Hepatocyte (in vitro differentiated cells): Measurements from ENCODE around the gene ENPP7. TPM values are rescaled to one million over a fixed set of nuclear protein-coding genes. Genes with fewer than 3 reads are reported as not detected.
A peak's percentile ranks its signal among the peaks of the same experiment; 100 is the strongest.

Experiments used
- DNase-seq: peaks from one replicate; pipeline ENCODE4 v3.0.0-alpha.2; 2016; ENCODE audit warnings: low spot score
- H2AFZ ChIP-seq: fragments of 200-600 bp; sonication (generic); 2 replicates; pipeline ENCODE4 v1.6.0; 2016; ENCODE audit warnings: antibody characterized with exemption, mild to moderate bottlenecking
- H3K27ac ChIP-seq: fragments of 200-600 bp; sonication (generic); 2 replicates; pipeline ENCODE4 v1.5.1; 2016; ENCODE audit warnings: mild to moderate bottlenecking
- H3K27me3 ChIP-seq: fragments of 200-600 bp; sonication (generic); 2 replicates; pipeline ENCODE4 v1.6.1; 2016
- H3K36me3 ChIP-seq: fragments of 200-600 bp; sonication (generic); replicated peaks from 2 replicates; pipeline ENCODE4 v1.5.1; 2016; ENCODE audit warnings: low read depth; ENCODE audit not compliant: insufficient read depth
- H3K4me1 ChIP-seq: fragments of 200-600 bp; sonication (generic); 2 replicates; pipeline ENCODE4 v1.5.1; 2016; ENCODE audit warnings: mild to moderate bottlenecking, moderate library complexity; ENCODE audit not compliant: insufficient read depth
- H3K4me2 ChIP-seq: fragments of 200-600 bp; sonication (generic); 2 replicates; pipeline ENCODE4 v1.6.0; 2016
- H3K4me3 ChIP-seq: fragments of 200-600 bp; sonication (generic); 2 replicates; pipeline ENCODE4 v1.5.1; 2016; ENCODE audit warnings: mild to moderate bottlenecking
- H3K79me2 ChIP-seq: fragments of 200-600 bp; sonication (generic); 2 replicates; pipeline ENCODE4 v1.6.0; 2017; ENCODE audit warnings: mild to moderate bottlenecking
- H3K9me2 ChIP-seq: fragments of 200-600 bp; sonication (generic); replicated peaks from 2 replicates; pipeline ENCODE4 v1.6.0; 2017; ENCODE audit warnings: mild to moderate bottlenecking; ENCODE audit not compliant: insufficient read depth
- H3K9me3 ChIP-seq: fragments of 200-600 bp; sonication (generic); 2 replicates; pipeline ENCODE4 v1.5.1; 2016; ENCODE audit warnings: low read depth, mild to moderate bottlenecking
- H4K20me1 ChIP-seq: fragments of 200-600 bp; sonication (generic); 2 replicates; pipeline ENCODE4 v1.6.0; 2016; ENCODE audit warnings: mild to moderate bottlenecking; ENCODE audit not compliant: insufficient read depth, poor library complexity, severe bottlenecking
- EZH2 ChIP-seq: fragments of 200-600 bp; sonication (generic); IDR thresholded peaks from 2 replicates; pipeline ENCODE4 v1.6.1; 2016; ENCODE audit warnings: antibody characterized with exemption, mild to moderate bottlenecking, borderline replicate concordance
- EZH2phosphoT487 ChIP-seq: fragments of 200-600 bp; sonication (generic); IDR thresholded peaks from one replicate; pipeline ENCODE4 v1.6.1; 2018; ENCODE audit warnings: antibody characterized with exemption, mild to moderate bottlenecking, low read depth, moderate library complexity; ENCODE audit not compliant: unreplicated experiment, severe bottlenecking
- WGBS: methylation state at CpG from one replicate; pipeline ENCODE4 v1.1.6; 2016; ENCODE audit warnings: low lambda C conversion rate; ENCODE audit errors: missing lambda C conversion rate; 5-methylcytosine and 5-hydroxymethylcytosine counted together
- polyA plus RNA-seq: library from polyadenylated mRNA; unstranded; fragments of >200 nt; fragmentation: Nextera tagmentation; extraction: Ambion mirVana; gene quantifications from 2 replicates; pipeline ENCODE4 v1.2.1, GENCODE V29; 2016
- total RNA-seq: library from RNA; depleted of rRNA; stranded (reverse); fragments of >200 nt; gene quantifications from 2 replicates; pipeline ENCODE4 v1.2.3, GENCODE V29; 2014
- TF ChIP-seq, protein P1 (sequence below): fragments of 200-600 bp; sonication (generic); IDR thresholded peaks from 2 replicates; pipeline ENCODE4 v1.5.1; 2016; ENCODE audit warnings: antibody characterized with exemption, mild to moderate bottlenecking; ENCODE audit not compliant: poor library complexity

Gene ENPP7
- total and polyA plus RNA-seq, 2 experiments from 2014 or later: 22.2 to 30.2 TPM

DNA sequence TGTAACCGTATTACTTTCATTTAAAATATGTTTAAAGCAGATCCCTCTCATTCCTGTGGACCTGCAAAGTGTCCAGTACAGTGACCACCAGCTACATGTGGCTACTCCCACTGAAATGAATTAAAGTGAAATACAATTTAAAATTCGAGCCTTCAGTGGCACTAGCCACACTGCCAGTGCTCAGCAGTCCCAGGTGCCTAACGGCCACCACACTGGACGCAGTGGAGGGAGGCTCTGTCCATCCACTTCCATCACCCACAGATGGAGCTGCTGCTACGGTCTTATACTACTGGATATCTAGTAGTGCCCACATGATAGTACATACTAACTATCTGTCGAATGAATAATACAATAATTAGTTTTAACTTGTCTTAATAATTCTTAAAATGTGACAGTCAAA lies 44.9 kb downstream of the ENPP7 start:
- Histone ChIP-seq H3K36me3 (no peaks in the 10 kb centered on the region), H3K27ac (peak overlapping the region; percentile 75), H3K4me2 (peak overlapping the region; percentile 87), H3K79me2 (peaks cover 25% of the 10 kb centered on the region), H2AFZ (no peak overlapping the region), H4K20me1 (peaks cover 16% of the 10 kb centered on the region), H3K27me3 (no peaks in the 10 kb centered on the region), H3K9me3 (no peaks in the 10 kb centered on the region), H3K4me1 (peaks cover 35% of the 10 kb centered on the region), H3K4me3 (no peak overlapping the region), H3K9me2 (no peaks in the 10 kb centered on the region)
- 83% methylated on average over 6 of the region's 6 CpGs for WGBS
- no peak for DNase-seq
- TF ChIP-seq, protein P1, sequence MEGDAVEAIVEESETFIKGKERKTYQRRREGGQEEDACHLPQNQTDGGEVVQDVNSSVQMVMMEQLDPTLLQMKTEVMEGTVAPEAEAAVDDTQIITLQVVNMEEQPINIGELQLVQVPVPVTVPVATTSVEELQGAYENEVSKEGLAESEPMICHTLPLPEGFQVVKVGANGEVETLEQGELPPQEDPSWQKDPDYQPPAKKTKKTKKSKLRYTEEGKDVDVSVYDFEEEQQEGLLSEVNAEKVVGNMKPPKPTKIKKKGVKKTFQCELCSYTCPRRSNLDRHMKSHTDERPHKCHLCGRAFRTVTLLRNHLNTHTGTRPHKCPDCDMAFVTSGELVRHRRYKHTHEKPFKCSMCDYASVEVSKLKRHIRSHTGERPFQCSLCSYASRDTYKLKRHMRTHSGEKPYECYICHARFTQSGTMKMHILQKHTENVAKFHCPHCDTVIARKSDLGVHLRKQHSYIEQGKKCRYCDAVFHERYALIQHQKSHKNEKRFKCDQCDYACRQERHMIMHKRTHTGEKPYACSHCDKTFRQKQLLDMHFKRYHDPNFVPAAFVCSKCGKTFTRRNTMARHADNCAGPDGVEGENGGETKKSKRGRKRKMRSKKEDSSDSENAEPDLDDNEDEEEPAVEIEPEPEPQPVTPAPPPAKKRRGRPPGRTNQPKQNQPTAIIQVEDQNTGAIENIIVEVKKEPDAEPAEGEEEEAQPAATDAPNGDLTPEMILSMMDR: peak; percentile 4
- TF ChIP-seq EZH2phosphoT487: no peak

GRCh38 chr17:79776376-79777119 lies 45.8 kb downstream of the ENPP7 start:
- Histone ChIP-seq H3K9me3 (no peaks in the 10 kb centered on the region), H3K27me3 (no peaks in the 10 kb centered on the region), H3K4me1 (peaks cover 35% of the 10 kb centered on the region), H3K79me2 (peaks cover 25% of the 10 kb centered on the region), H3K9me2 (no peaks in the 10 kb centered on the region), H3K27ac (peak overlapping the region; percentile 75), H3K4me2 (peak overlapping the region; percentile 87), H2AFZ (peak overlapping the region; percentile 65), H4K20me1 (peaks cover 16% of the 10 kb centered on the region), H3K36me3 (no peaks in the 10 kb centered on the region), H3K4me3 (no peak overlapping the region)
- peak; percentile 45 for DNase-seq
- no peak for TF ChIP-seq EZH2
- TF ChIP-seq EZH2phosphoT487: no peak
- TF ChIP-seq, protein P1: no peak
- WGBS: 17% methylated on average over 11 of the region's 11 CpGs

DNA sequence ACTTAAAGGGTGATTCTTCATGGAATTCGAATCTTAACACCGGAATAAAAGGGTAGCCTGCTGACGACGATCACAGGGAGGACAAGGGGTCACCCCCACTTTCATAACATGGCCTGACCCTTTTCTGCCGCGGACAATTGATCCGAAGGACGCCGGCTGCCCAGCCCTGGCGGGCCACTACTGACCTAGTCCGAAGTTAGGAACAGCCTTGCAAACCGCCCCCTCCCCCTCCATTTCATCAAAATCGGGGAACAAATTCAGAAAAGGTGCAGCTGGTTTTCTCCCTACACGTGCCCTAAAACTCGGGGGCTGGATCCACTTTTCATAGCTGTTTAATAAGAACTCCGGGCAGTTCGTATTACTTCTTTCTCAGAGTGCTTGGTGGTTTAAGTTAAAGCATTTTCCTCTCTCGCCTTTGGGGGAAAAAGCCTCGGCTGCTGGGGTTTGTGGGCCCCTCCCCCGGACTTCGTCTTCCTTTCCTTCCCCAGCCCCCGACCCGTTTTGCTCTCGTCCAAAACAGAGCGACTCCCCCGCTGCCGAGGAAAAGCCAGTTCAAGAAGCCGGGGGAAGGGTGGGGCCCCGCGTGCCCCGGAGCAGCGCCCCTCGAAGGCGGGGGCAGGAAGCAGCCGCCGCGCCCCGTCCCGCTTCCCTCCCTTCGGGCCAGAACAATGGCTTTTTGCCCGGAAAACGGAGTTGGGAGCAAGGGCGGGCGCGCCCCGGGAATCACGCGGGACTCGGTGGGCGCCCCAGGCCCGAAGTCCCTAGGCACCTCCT lies 46.6 kb downstream of the ENPP7 start:
- peak; percentile 78 for DNase-seq
- H3K27ac ChIP-seq: peak overlapping the region; percentile 75

More for the DNA sequence above, 46.6 kb downstream of the ENPP7 start:
- H3K79me2 ChIP-seq: peaks cover 25% of the 10 kb centered on the region
- peaks cover 16% of the 10 kb centered on the region for H4K20me1 ChIP-seq
- H3K4me2 ChIP-seq: peak overlapping the region; percentile 87
- no peaks in the 10 kb centered on the region for H3K9me3 ChIP-seq
- peaks cover 35% of the 10 kb centered on the region for H3K4me1 ChIP-seq
- peak overlapping the region; percentile 67 for H3K4me3 ChIP-seq
- no peaks in the 10 kb centered on the region for H3K36me3 ChIP-seq
- H3K27me3 ChIP-seq: no peaks in the 10 kb centered on the region
- TF ChIP-seq, protein P1: peak; percentile 49
- TF ChIP-seq EZH2phosphoT487: no peak
- H2AFZ ChIP-seq: peak overlapping the region; percentile 65
- no peaks in the 10 kb centered on the region for H3K9me2 ChIP-seq
- 4% methylated on average over 32 of the region's 51 CpGs for WGBS
